GM18508 (cell line): ENCODE data around the gene BRD3OS.

Experiments
- ATAC-seq: cut with Tn5 transposase; IDR thresholded peaks from one replicate; pipeline ENCODE4 v1.9.1; 2021; ENCODE audit warnings: moderate number of reproducible peaks; ENCODE audit not compliant: insufficient read depth, unreplicated experiment

BRD3OS gene

GRCh38 chr9:134076644-134077043 is 51.4 kb downstream of the BRD3OS start:
- no peak for ATAC-seq
